GM12891 (cell line): ENCODE results near the gene KAT5.
"Not testable (repeated sequence)": the region's sequence is repeated elsewhere in the genome, so short reads cannot be mapped to it uniquely, and the experiment has no call there.

Experiments
- DNase-seq: peaks from one replicate; pipeline ENCODE4 v3.0.0; 2011; ENCODE audit warnings: low spot score; ENCODE audit not compliant: insufficient read length
- FAIRE-seq: peaks from 2 replicates; lab custom pipeline; 2011; peaks lifted over from hg19 to GRCh38; lab: Jason Lieb, UNC
- PAX5 ChIP-seq: IDR thresholded peaks from 2 replicates; pipeline ENCODE4 v1.6.1; 2011; ENCODE audit warnings: low read length, moderate library complexity, mild to moderate bottlenecking; ENCODE audit not compliant: insufficient read depth, severe bottlenecking
- POLR2A ChIP-seq: IDR thresholded peaks from 2 replicates; pipeline ENCODE4 v1.6.1; 2011; ENCODE audit warnings: low read depth, low read length, control low read depth
- POLR2AphosphoS5 ChIP-seq: IDR thresholded peaks from 2 replicates; pipeline ENCODE4 v1.6.1; 2011; ENCODE audit warnings: low read depth, low read length, control low read depth
- POU2F2 ChIP-seq: IDR thresholded peaks from 2 replicates; pipeline ENCODE4 v1.6.1; 2011; ENCODE audit warnings: low read depth, mild to moderate bottlenecking, control low read depth, low read length, moderate library complexity
- SPI1 ChIP-seq: IDR thresholded peaks from 2 replicates; pipeline ENCODE4 v1.6.1; 2011; ENCODE audit warnings: low read depth, low read length, control low read depth
- TAF1 ChIP-seq: IDR thresholded peaks from 2 replicates; pipeline ENCODE4 v1.6.1; 2011; ENCODE audit warnings: low read depth, low read length, control low read depth

The KAT5 gene

DNA sequence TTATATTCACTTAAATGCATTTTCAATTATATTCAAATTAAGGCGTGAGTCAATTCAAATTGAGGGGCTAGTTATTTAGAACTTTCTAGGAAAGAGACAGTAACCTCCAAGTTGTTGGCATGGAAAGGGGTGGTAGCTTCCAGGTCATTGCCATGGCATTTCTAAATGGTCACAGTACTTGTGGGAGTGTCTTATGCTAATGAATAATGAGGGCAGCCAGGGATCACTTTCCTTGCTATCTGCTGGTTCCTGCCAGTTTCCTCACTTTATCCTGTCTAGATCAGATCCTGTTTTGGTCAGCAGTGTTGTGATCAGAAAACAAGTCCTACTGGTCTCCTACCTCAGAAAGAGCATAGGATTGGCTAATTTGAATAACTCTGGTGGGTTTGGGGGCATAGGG is 30.3 kb downstream of the KAT5 start:
- TF ChIP-seq POU2F2 (no peak), POLR2A (no peak), TAF1 (no peak), POLR2AphosphoS5 (no peak), SPI1 (no peak), PAX5 (no peak)
- no peak for FAIRE-seq
- no peak for DNase-seq

DNA sequence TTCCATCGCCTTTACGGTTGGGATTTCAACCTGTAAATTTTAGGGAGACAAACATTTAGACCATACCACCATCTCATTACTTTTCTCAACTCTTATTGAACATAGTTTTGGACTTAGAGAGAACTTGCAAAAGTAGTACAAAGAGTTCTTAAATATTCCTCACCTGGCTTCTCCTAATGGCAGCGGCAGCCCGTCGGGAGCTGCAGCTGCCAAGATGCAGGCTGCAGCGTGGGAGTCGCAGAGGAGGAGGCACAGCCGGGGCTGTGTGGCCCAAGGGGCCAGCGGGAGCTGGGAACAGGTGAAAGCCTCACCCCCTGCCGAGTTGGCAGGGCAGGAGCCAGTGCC is 31.6 kb downstream of the KAT5 start:
- TF ChIP-seq POU2F2, result no peak
- TF ChIP-seq TAF1, result no peak
- TF ChIP-seq POLR2AphosphoS5, result no peak
- no peak for TF ChIP-seq POLR2A
- TF ChIP-seq SPI1, result no peak
- no peak for FAIRE-seq
- DNase-seq, result no peak

DNA sequence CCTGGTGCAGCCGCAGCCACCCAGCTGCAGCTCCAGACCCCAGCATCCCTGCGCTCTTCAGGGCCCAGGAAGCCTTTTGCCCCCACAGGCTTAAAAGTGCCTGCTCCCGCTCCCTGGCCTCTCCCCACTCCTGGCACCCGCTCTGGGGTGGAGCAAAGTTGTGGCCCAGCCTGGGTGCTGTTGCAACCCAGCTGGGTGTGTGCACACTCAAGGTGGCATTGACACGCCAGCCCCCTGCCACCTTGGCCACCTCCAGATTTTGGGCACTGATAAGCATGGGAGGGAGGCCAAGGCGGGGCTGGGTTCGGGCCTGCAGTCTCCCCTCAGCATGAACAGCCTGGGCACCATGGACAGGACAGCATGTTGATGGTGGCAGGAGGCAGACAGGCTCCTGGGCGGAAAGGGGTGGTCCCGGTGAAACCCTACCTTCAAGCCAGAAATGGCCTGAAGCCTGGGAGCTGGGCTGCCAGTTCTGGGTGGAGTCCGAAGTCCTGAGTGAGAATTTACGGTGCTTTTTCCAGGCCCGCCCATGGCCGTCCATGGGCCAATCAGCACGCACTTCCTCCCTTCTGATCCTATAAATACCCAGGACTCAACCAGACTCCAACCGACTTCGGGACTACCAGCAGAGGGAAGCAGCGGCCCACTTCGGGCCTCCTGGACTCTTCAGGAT is 32.1 kb downstream of the KAT5 start:
- DNase-seq (no peak), FAIRE-seq (no peak)
- TF ChIP-seq TAF1, result no peak
- peak; percentile 23; the same call in 1 of the 2 replicates for TF ChIP-seq SPI1

DNA sequence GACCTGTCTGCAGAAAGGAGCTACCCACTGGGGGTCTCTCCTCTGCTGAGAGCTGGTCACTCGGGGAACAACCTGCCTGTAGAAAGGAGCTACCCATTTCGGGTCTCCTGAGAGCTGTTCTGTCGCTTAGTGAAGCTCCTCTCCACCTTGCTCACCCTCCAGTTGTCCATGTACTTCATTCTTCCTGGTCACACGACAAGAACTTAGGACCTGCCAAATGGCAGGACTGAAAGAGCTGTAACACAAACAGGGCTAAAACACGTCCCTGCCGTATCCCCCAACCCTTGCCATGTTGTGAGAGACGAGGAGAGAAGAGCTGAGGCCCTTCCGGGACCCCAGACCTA is 32.6 kb downstream of the KAT5 start:
- DNase-seq (no peak), FAIRE-seq (no peak)
- TF ChIP-seq POU2F2, result no peak

DNA sequence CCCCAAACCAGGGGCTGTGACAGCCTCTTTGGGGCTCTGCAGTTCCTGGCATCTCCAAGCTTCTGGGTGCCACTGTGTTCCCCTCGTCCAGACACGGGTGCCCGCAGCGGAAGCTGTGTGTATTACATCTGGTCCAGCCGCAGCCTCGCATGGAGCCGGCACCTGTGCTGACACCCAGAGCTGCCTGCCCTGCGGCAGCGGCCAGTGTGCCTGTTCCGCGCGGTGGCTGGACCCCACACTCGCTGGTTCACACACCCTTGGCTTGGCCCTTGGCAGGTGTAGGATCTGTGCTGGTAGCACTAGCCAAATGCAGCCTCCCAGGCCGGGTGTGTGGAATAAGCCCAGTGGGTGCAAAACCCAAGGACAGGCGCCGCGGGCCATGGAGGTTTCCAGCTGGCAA is 33.0 kb downstream of the KAT5 start:
- DNase-seq (no peak), FAIRE-seq (no peak)
- no peak for TF ChIP-seq PAX5

DNA sequence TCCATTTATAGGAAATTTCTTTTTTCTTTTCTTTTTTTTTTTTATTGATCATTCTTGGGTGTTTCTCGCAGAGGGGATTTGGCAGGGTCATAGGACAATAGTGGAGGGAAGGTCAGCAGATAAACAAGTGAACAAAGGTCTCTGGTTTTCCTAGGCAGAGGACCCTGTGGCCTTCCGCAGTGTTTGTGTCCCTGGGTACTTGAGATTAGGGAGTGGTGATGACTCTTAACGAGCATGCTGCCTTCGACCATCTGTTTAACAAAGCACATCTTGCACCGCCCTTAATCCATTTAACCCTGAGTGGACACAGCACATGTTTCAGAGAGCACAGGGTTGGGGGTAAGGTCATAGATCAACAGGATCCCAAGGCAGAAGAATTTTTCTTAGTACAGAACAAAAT is 50.1 kb downstream of the KAT5 start:
- DNase-seq, FAIRE-seq: not testable (repeated sequence)

DNA sequence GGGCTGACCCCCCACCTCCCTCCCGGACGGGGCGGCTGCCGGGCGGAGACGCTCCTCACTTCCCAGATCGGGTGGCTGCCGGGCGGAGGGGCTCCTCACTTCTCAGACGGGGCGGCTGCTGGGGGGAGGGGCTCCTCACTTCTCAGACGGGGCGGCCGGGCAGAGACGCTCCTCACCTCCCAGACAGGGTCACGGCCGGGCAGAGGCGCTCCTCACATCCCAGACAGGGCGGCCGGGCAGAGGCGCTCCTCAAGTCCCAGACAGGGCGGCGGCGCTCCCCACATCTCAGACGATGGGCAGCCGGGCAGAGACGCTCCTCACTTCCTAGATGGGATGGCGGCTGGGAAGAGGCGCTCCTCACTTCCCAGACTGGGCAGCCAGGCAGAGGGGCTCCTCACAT is 50.8 kb downstream of the KAT5 start:
- not testable (repeated sequence) for DNase-seq, FAIRE-seq

DNA sequence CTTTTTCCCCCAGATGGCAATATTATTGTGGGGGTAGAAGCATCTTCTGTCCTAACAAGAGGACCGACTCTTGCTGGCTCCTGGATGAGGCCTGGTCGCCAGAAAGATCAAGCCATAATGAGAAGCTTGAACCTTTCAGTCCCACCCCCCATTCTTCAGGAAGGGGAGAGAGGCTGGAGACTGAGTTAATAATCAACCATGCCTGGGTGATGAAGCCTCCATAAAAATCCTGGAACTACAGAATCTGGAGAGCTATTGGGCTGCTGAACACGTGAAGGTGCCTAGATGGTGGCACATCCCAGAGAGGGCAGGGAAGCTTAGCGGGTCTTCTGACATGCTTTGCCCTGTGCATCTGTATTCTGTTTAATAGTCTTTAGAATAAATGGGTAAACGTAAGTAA is 52.4 kb downstream of the KAT5 start:
- no peak for DNase-seq
- TF ChIP-seq POLR2A (no peak), PAX5 (no peak), POLR2AphosphoS5 (no peak), SPI1 (no peak), TAF1 (no peak), POU2F2 (no peak)
- FAIRE-seq, result no peak

DNA sequence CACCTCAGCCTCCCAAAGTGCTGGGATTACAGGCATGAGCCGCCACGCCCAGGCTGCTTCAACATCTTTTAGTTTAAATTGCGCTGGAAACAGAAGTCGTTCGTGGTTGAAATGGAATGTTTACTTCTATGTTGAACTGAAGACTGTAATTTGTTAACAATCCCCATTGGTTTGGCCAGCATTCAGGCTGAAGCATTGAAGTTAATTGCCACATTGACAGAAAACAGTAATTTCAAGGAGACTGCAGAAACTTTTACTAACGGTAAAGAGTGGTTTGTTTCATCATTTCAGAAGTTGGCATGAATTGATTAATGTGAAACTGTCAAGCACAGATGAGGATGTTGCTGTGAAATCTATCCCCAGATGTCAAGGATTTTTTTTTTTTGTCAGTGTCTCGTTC is 54.5 kb downstream of the KAT5 start:
- FAIRE-seq (no peak), DNase-seq (no peak)
- no peak for TF ChIP-seq POU2F2
- no peak for TF ChIP-seq PAX5
- no peak for TF ChIP-seq TAF1
- no peak for TF ChIP-seq POLR2AphosphoS5
- TF ChIP-seq SPI1, result no peak
- TF ChIP-seq POLR2A, result no peak

DNA sequence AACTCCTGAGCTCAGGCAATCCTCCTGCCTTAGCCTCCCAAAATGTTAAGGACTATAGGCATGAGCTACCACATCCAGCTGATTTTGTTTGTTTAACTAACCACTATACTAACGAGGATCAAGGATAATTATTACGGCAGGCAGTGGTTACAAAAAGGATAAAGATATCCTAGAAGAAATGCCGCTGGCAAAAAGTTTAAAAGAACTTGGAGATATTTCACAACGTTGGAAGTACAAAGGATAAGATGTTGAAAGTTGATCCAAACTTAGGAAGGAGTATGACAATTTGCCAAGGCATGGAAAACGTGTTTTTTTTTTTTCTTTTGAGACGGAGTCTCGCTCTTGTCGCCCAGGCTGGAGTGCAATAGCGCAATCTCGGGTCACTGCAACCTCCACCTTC is 55.4 kb downstream of the KAT5 start:
- DNase-seq (no peak), FAIRE-seq (no peak)
- TF ChIP-seq POLR2A (no peak), POU2F2 (no peak), POLR2AphosphoS5 (no peak), SPI1 (no peak), TAF1 (no peak), PAX5 (no peak)

DNA sequence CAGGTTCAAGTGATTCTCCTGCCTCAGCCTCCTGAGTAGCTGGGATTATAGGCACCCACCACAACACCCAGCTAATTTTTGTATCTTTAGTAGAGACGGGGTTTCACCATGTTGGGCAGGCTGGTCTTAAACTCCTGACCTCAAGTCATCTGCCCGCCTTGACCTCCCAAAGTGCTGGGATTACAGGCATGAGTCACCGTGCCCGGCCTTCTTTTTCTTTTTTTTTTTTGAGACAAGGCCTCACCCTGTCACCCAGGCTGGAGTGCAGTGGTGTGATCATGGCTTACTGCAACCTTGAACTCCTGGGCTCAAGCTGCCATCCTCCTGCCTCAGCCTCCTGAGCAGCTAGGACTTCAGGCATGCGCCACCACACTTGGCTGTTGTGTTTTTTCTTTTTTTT is 55.8 kb downstream of the KAT5 start:
- not testable (repeated sequence) for DNase-seq, FAIRE-seq
